Liver (tissue), 9 donors: Measurements from ENCODE around the gene FAM170B. TPM values are rescaled to one million over a fixed set of nuclear protein-coding genes. Genes with fewer than 3 reads are reported as not detected.

ENCODE experiments used
- DNase-seq: peaks from one replicate; pipeline ENCODE4 v3.0.0-alpha.2; 2017; ENCODE audit warnings: low spot score
- H3K27ac ChIP-seq, 2 donors: one replicate each; pipeline ENCODE4 v1.7.0; 2013; ENCODE audit warnings: inconsistent platforms in 2 of 2, low read length in 2 of 2, control low read depth in 1 of 2, low read depth in 1 of 2, mild to moderate bottlenecking in 1 of 2
- H3K27me3 ChIP-seq, 4 donors: one replicate each; pipeline versions ENCODE4 v1.6.1 to v1.7.0; 2013; ENCODE audit warnings: low read length in 3 of 4, inconsistent platforms in 1 of 4, mild to moderate bottlenecking in 1 of 4, moderate library complexity in 1 of 4; ENCODE audit not compliant: control insufficient read depth in 4 of 4, insufficient read depth in 4 of 4
- H3K36me3 ChIP-seq, 4 donors: one replicate each; pipeline versions ENCODE4 v1.6.1 to v1.7.0; 2013; ENCODE audit warnings: low read length in 3 of 4, mild to moderate bottlenecking in 3 of 4, low read depth in 1 of 4, moderate library complexity in 1 of 4; ENCODE audit not compliant: control insufficient read depth in 4 of 4, insufficient read depth in 3 of 4
- H3K4me1 ChIP-seq, 4 donors: one replicate each; pipeline versions ENCODE4 v1.6.1 to v1.7.0; 2013; ENCODE audit warnings: low read length in 3 of 4, mild to moderate bottlenecking in 3 of 4, moderate library complexity in 1 of 4; ENCODE audit not compliant: control insufficient read depth in 4 of 4, insufficient read depth in 4 of 4
- H3K4me3 ChIP-seq, 3 donors: one replicate each; pipeline versions ENCODE4 v1.6.1 to v1.7.0; 2013; ENCODE audit warnings: low read length in 3 of 3, control low read depth in 1 of 3, low read depth in 1 of 3, mild to moderate bottlenecking in 1 of 3
- H3K9ac ChIP-seq, 2 donors: one replicate each; pipeline ENCODE4 v1.7.0; 2013; ENCODE audit warnings: low read length in 2 of 2, mild to moderate bottlenecking in 2 of 2, moderate library complexity in 2 of 2, control low read depth in 1 of 2, low read depth in 1 of 2
- H3K9me3 ChIP-seq, 4 donors: one replicate each; pipeline versions ENCODE4 v1.6.1 to v1.7.0; 2013; ENCODE audit warnings: low read length in 3 of 4; ENCODE audit not compliant: control insufficient read depth in 4 of 4
- EGR1 ChIP-seq, 2 donors: IDR thresholded peaks; 2 replicates each; pipeline ENCODE4 v1.6.1; 2016 to 2018; ENCODE audit warnings: antibody characterized with exemption in 2 of 2, low read depth in 2 of 2
- FOXA1 ChIP-seq: IDR thresholded peaks from 2 replicates; pipeline ENCODE4 v1.6.1; 2016; ENCODE audit warnings: antibody characterized with exemption
- FOXA2 ChIP-seq: IDR thresholded peaks from 2 replicates; pipeline ENCODE4 v1.6.1; 2016; ENCODE audit warnings: antibody characterized with exemption
- GABPA ChIP-seq, 2 donors: IDR thresholded peaks in 1 of 2; conservative IDR thresholded peaks in 1 of 2; 2 replicates each; pipeline ENCODE4 v1.6.1; 2016; ENCODE audit warnings: antibody characterized with exemption in 2 of 2, mild to moderate bottlenecking in 1 of 2, moderate library complexity in 1 of 2
- HNF4A ChIP-seq, 2 donors: conservative IDR thresholded peaks; 2 replicates each; pipeline ENCODE4 v1.6.1; 2016; ENCODE audit warnings: antibody characterized with exemption in 2 of 2, mild to moderate bottlenecking in 2 of 2
- HNF4G ChIP-seq: IDR thresholded peaks from 2 replicates; pipeline ENCODE4 v1.6.1; 2016; ENCODE audit warnings: antibody characterized with exemption
- JUND ChIP-seq, 2 donors: IDR thresholded peaks; 2 replicates each; pipeline ENCODE4 v1.6.1; 2016; ENCODE audit warnings: antibody characterized with exemption in 2 of 2
- NR2F2 ChIP-seq: IDR thresholded peaks from 2 replicates; pipeline ENCODE4 v1.6.1; 2016; ENCODE audit warnings: antibody characterized with exemption
- RAD21 ChIP-seq, 2 donors: IDR thresholded peaks; 2 replicates each; pipeline ENCODE4 v1.6.1; 2016; ENCODE audit warnings: antibody characterized with exemption in 2 of 2, mild to moderate bottlenecking in 2 of 2
- RXRA ChIP-seq, 2 donors: IDR thresholded peaks; 2 replicates each; pipeline ENCODE4 v1.6.1; 2017 to 2018; ENCODE audit warnings: antibody characterized with exemption in 2 of 2, mild to moderate bottlenecking in 1 of 2
- SP1 ChIP-seq: IDR thresholded peaks from 2 replicates; pipeline ENCODE4 v1.6.1; 2018; ENCODE audit warnings: antibody characterized with exemption, mild to moderate bottlenecking
- TAF1 ChIP-seq: conservative IDR thresholded peaks from 2 replicates; pipeline ENCODE4 v1.6.1; 2016; ENCODE audit warnings: antibody characterized with exemption, mild to moderate bottlenecking
- YY1 ChIP-seq: IDR thresholded peaks from 2 replicates; pipeline ENCODE4 v1.6.1; 2016; ENCODE audit warnings: antibody characterized with exemption, mild to moderate bottlenecking
- WGBS: extraction: QIAGEN DNeasy Blood & Tissue Kit; methylation state at CpG from one replicate; pipeline ENCODE4 v1.1.7; 2013; 5-methylcytosine and 5-hydroxymethylcytosine counted together
- polyA plus RNA-seq, 2 donors: library from polyadenylated mRNA; stranded (reverse) in 1 of 2; unstranded in 1 of 2; fragments of 200-250 nt in 1 of 2; fragments of >200 nt in 1 of 2; fragmentation: Nextera tagmentation in 1 of 2; extraction: Ambion mirVana in 1 of 2; gene quantifications; one replicate each; pipeline versions ENCODE4 v1.2.1 to v1.2.3, GENCODE V29; 2013 to 2015
- total RNA-seq, 2 donors: library from RNA; depleted of rRNA; stranded (reverse); fragments of >200 nt; gene quantifications; one replicate each; pipeline ENCODE4 v1.2.3, GENCODE V29; 2014
- TF ChIP-seq, protein P1 (sequence below): IDR thresholded peaks from 2 replicates; pipeline ENCODE4 v1.6.1; 2016; ENCODE audit warnings: antibody characterized with exemption
- TF ChIP-seq, protein P2 (sequence below): IDR thresholded peaks from 2 replicates; pipeline ENCODE4 v1.6.1; 2016; ENCODE audit warnings: antibody characterized with exemption, mild to moderate bottlenecking
- TF ChIP-seq, protein P3 (sequence below): IDR thresholded peaks from 2 replicates; pipeline ENCODE4 v1.6.1; 2016; ENCODE audit warnings: antibody characterized with exemption
- TF ChIP-seq, protein P4 (sequence below): fragments of 150-350 bp; IDR thresholded peaks from 2 replicates; pipeline ENCODE4 v1.5.1; 2017; ENCODE audit warnings: improper control_type of control experiment, low read depth, low read length; ENCODE audit not compliant: missing input control
- TF ChIP-seq, protein P5 (sequence below): IDR thresholded peaks from 2 replicates; pipeline ENCODE4 v1.6.1; 2016; ENCODE audit warnings: antibody characterized with exemption
- donor health status: healthy.
- donor health status: healthy.
- donor health status: healthy.
- donor health status: healthy.
- donor health status: healthy.

The FAM170B gene
- total and polyA plus RNA-seq, 4 donors: not detected

DNA sequence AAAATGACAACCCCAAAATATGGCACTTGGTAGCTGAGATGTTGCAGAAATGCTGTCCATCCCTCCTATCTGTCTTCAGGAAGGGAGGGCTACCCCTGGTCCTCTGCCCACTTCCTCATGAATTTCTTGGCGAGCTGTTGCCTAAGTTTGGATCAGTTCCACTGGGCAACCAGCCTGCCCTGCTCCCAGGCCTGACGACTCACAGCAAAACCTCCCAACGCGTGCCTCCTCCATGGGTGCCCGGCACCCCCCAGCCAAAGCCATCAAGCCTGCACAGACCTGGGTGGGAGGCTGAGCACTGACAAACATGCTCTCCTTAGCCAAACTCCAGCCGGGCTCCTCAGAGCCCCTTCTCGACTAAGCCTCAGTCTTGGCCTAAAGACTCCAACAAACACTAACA, 27.4 kb downstream of the FAM170B start:
- no peak overlapping the region for H3K9ac ChIP-seq
- no peaks in the 10 kb centered on the region for H3K9me3 ChIP-seq
- no peak for TF ChIP-seq JUND (IDR thresholded peaks at IDR 0.05)
- no peak for TF ChIP-seq GABPA (IDR thresholded peaks at IDR 0.05 in 1 of 2, conservative IDR thresholded peaks at IDR 0.05 in 1 of 2)
- TF ChIP-seq, protein P1, sequence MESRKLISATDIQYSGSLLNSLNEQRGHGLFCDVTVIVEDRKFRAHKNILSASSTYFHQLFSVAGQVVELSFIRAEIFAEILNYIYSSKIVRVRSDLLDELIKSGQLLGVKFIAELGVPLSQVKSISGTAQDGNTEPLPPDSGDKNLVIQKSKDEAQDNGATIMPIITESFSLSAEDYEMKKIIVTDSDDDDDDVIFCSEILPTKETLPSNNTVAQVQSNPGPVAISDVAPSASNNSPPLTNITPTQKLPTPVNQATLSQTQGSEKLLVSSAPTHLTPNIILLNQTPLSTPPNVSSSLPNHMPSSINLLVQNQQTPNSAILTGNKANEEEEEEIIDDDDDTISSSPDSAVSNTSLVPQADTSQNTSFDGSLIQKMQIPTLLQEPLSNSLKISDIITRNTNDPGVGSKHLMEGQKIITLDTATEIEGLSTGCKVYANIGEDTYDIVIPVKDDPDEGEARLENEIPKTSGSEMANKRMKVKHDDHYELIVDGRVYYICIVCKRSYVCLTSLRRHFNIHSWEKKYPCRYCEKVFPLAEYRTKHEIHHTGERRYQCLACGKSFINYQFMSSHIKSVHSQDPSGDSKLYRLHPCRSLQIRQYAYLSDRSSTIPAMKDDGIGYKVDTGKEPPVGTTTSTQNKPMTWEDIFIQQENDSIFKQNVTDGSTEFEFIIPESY: no peak
- no peak for TF ChIP-seq NR2F2
- TF ChIP-seq, protein P2, sequence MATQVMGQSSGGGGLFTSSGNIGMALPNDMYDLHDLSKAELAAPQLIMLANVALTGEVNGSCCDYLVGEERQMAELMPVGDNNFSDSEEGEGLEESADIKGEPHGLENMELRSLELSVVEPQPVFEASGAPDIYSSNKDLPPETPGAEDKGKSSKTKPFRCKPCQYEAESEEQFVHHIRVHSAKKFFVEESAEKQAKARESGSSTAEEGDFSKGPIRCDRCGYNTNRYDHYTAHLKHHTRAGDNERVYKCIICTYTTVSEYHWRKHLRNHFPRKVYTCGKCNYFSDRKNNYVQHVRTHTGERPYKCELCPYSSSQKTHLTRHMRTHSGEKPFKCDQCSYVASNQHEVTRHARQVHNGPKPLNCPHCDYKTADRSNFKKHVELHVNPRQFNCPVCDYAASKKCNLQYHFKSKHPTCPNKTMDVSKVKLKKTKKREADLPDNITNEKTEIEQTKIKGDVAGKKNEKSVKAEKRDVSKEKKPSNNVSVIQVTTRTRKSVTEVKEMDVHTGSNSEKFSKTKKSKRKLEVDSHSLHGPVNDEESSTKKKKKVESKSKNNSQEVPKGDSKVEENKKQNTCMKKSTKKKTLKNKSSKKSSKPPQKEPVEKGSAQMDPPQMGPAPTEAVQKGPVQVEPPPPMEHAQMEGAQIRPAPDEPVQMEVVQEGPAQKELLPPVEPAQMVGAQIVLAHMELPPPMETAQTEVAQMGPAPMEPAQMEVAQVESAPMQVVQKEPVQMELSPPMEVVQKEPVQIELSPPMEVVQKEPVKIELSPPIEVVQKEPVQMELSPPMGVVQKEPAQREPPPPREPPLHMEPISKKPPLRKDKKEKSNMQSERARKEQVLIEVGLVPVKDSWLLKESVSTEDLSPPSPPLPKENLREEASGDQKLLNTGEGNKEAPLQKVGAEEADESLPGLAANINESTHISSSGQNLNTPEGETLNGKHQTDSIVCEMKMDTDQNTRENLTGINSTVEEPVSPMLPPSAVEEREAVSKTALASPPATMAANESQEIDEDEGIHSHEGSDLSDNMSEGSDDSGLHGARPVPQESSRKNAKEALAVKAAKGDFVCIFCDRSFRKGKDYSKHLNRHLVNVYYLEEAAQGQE: no peak
- WGBS: 49% methylated on average over 7 of the region's 7 CpGs
- H3K36me3 ChIP-seq: no peaks in the 10 kb centered on the region
- H3K27me3 ChIP-seq: no peaks in the 10 kb centered on the region
- DNase-seq: no peak
- H3K4me1 ChIP-seq: peaks cover 8 to 17% (median 12%) of the 10 kb centered on the region in 4 donors
- H3K27ac ChIP-seq: no peak overlapping the region
- no peak overlapping the region for H3K4me3 ChIP-seq

DNA sequence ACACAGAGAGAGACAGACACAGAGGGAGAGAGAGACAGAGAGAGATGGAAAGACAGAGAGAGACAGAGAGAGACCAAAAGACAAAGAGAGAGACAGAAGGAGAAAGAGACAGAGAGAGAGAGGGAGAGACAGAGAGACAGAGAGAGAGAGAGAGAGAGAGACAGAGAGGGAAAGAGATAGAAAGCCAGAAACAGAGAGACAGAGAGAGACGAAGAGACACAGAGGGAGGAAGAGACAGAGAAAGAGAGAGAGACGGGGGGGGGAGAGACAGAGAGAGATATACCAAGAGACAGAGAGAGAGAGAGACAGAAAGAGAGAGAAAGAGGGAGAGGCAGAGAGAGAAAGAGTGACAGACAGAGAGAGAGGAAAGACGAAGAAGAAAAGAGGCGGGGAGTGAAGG, 28.7 kb downstream of the FAM170B start:
- Histone ChIP-seq H3K4me3 (no peak overlapping the region), H3K4me1 (peaks cover 8 to 17% (median 12%) of the 10 kb centered on the region in 4 donors), H3K36me3 (no peaks in the 10 kb centered on the region), H3K27ac (no peak overlapping the region), H3K27me3 (no peaks in the 10 kb centered on the region), H3K9me3 (no peaks in the 10 kb centered on the region), H3K9ac (no peak overlapping the region)
- TF ChIP-seq YY1 (no peak), SP1 (no peak), GABPA (IDR thresholded peaks at IDR 0.05 in 1 of 2, conservative IDR thresholded peaks at IDR 0.05 in 1 of 2) (no peak), NR2F2 (no peak), FOXA2 (no peak), HNF4A (conservative IDR thresholded peaks at IDR 0.05) (no peak), EGR1 (IDR thresholded peaks at IDR 0.05; ENCODE audit: low read depth in 2 of 2) (no peak), HNF4G (no peak), FOXA1 (no peak), TAF1 (no peak), RXRA (IDR thresholded peaks at IDR 0.05) (no peak), JUND (IDR thresholded peaks at IDR 0.05) (no peak), RAD21 (IDR thresholded peaks at IDR 0.05) (no peak)
- TF ChIP-seq, protein P3, sequence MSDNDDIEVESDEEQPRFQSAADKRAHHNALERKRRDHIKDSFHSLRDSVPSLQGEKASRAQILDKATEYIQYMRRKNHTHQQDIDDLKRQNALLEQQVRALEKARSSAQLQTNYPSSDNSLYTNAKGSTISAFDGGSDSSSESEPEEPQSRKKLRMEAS: no peak
- TF ChIP-seq, protein P1: no peak
- TF ChIP-seq, protein P4, sequence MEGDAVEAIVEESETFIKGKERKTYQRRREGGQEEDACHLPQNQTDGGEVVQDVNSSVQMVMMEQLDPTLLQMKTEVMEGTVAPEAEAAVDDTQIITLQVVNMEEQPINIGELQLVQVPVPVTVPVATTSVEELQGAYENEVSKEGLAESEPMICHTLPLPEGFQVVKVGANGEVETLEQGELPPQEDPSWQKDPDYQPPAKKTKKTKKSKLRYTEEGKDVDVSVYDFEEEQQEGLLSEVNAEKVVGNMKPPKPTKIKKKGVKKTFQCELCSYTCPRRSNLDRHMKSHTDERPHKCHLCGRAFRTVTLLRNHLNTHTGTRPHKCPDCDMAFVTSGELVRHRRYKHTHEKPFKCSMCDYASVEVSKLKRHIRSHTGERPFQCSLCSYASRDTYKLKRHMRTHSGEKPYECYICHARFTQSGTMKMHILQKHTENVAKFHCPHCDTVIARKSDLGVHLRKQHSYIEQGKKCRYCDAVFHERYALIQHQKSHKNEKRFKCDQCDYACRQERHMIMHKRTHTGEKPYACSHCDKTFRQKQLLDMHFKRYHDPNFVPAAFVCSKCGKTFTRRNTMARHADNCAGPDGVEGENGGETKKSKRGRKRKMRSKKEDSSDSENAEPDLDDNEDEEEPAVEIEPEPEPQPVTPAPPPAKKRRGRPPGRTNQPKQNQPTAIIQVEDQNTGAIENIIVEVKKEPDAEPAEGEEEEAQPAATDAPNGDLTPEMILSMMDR: no peak
- TF ChIP-seq, protein P2: no peak
- TF ChIP-seq, protein P5, sequence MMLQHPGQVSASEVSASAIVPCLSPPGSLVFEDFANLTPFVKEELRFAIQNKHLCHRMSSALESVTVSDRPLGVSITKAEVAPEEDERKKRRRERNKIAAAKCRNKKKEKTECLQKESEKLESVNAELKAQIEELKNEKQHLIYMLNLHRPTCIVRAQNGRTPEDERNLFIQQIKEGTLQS: no peak
- WGBS: 80% methylated on average over 4 of the region's 4 CpGs
- DNase-seq: no peak
